SK-N-SH treated with all-trans-retinoic acid at 6 μM for 48 hours (cell line): ENCODE data around the gene CEP350.

Experiments used
- ARNTL ChIP-seq: fragments of 450-650 bp; formaldehyde crosslinking; IDR thresholded peaks from 2 replicates; pipeline ENCODE4 v1.5.0; 2020; ENCODE audit warnings: low read depth, mild to moderate bottlenecking, moderate library complexity, borderline replicate concordance
- GLIS3 ChIP-seq: fragments of 250-450 bp; sonication (Bioruptor Pico); IDR thresholded peaks from 2 replicates; pipeline ENCODE4 v1.5.0; 2020; ENCODE audit warnings: mild to moderate bottlenecking, moderate library complexity
- RARB ChIP-seq: fragments of 250-450 bp; sonication (Bioruptor Pico); IDR thresholded peaks from 2 replicates; pipeline ENCODE4 v1.8.0; 2021; ENCODE audit warnings: mild to moderate bottlenecking, moderate library complexity
- SNAI2 ChIP-seq: fragments of 250-450 bp; sonication (Bioruptor Pico); IDR thresholded peaks from 2 replicates; pipeline ENCODE4 v1.5.0; 2020; ENCODE audit warnings: mild to moderate bottlenecking, moderate library complexity
- TCF4 ChIP-seq: fragments of 250-450 bp; sonication (Bioruptor Pico); IDR thresholded peaks from 2 replicates; pipeline ENCODE4 v1.8.0; 2021; ENCODE audit warnings: mild to moderate bottlenecking, moderate library complexity, borderline replicate concordance
- ZC3H10 ChIP-seq: fragments of 250-450 bp; sonication (Bioruptor Pico); IDR thresholded peaks from 2 replicates; pipeline ENCODE4 v1.5.1; 2021; ENCODE audit warnings: mild to moderate bottlenecking, moderate library complexity
- ZFP30 ChIP-seq: fragments of 450-650 bp; formaldehyde crosslinking; IDR thresholded peaks from 2 replicates; pipeline ENCODE4 v1.5.0; 2022; ENCODE audit warnings: mild to moderate bottlenecking, moderate library complexity
- ZNF565 ChIP-seq: fragments of 450-650 bp; formaldehyde crosslinking; conservative IDR thresholded peaks from 2 replicates; pipeline ENCODE4 v1.5.0; 2020; ENCODE audit warnings: low read depth, mild to moderate bottlenecking, moderate library complexity
- ZNF8 ChIP-seq: fragments of 450-650 bp; formaldehyde crosslinking; IDR thresholded peaks from 2 replicates; pipeline ENCODE4 v1.5.0; 2020; ENCODE audit warnings: mild to moderate bottlenecking, moderate library complexity
- TF ChIP-seq, protein P1 (sequence below): fragments of 250-450 bp; sonication (Bioruptor Pico); IDR thresholded peaks from 2 replicates; pipeline ENCODE4 v1.8.0; 2020; ENCODE audit warnings: mild to moderate bottlenecking, moderate library complexity, borderline replicate concordance
- TF ChIP-seq, protein P2 (sequence below): fragments of 250-450 bp; sonication (Bioruptor Pico); IDR thresholded peaks from 2 replicates; pipeline ENCODE4 v1.5.1; 2020; ENCODE audit warnings: low read depth, mild to moderate bottlenecking, moderate library complexity
- TF ChIP-seq, protein P3 (sequence below): fragments of 250-450 bp; sonication (Bioruptor Pico); IDR thresholded peaks from 2 replicates; pipeline ENCODE4 v1.8.0; 2021; ENCODE audit warnings: low read depth, mild to moderate bottlenecking, moderate library complexity, borderline replicate concordance

DNA sequence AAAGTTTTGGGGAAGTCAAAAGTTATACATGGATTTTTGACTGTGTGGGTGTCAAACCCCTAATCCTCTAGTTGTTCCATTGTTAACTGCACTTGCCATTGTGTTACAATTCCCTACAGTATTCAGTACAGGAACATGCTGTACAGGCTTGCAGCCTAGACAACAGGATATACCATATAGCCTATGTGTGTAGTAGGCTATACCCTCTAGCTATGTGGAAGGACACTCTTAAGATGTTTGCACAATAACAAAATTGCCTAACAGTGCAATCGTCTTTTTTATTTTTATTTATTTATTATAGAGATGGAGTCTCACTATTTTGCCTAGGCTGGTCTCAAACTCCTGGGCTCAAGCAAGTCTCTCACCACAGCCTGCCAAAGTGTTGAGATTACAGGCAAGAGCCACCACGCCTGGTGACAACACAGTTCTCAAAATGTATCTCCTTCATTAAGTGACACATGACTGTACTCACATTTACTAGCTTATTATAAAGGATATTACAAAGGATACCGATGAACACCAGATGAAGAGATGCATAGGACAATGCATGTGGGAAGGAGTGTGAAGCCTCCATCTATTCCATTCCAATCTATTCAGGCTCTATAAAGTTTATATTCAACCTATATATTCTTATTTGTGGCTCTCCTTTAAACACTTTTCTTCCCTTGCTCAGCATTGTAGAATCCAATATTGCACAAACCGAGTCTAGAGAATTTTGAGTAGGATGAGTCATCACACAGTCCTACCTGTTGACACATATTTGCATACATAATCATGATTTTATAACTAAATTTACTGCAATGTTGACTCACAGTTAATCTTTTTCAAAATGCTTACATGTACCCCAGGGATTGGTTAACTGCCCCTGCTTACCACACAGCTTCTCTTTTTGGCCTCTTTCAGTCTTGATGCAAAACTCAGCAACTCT lies 28.4 kb upstream of the CEP350 start:
- no peak for TF ChIP-seq GLIS3 (CRISPR knock-in tag)
- no peak for TF ChIP-seq SNAI2 (CRISPR knock-in tag)
- no peak for TF ChIP-seq ZC3H10 (CRISPR knock-in tag)
- TF ChIP-seq, protein P1, sequence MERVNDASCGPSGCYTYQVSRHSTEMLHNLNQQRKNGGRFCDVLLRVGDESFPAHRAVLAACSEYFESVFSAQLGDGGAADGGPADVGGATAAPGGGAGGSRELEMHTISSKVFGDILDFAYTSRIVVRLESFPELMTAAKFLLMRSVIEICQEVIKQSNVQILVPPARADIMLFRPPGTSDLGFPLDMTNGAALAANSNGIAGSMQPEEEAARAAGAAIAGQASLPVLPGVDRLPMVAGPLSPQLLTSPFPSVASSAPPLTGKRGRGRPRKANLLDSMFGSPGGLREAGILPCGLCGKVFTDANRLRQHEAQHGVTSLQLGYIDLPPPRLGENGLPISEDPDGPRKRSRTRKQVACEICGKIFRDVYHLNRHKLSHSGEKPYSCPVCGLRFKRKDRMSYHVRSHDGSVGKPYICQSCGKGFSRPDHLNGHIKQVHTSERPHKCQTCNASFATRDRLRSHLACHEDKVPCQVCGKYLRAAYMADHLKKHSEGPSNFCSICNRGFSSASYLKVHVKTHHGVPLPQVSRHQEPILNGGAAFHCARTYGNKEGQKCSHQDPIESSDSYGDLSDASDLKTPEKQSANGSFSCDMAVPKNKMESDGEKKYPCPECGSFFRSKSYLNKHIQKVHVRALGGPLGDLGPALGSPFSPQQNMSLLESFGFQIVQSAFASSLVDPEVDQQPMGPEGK (CRISPR knock-in tag): no peak
- TF ChIP-seq, protein P2, sequence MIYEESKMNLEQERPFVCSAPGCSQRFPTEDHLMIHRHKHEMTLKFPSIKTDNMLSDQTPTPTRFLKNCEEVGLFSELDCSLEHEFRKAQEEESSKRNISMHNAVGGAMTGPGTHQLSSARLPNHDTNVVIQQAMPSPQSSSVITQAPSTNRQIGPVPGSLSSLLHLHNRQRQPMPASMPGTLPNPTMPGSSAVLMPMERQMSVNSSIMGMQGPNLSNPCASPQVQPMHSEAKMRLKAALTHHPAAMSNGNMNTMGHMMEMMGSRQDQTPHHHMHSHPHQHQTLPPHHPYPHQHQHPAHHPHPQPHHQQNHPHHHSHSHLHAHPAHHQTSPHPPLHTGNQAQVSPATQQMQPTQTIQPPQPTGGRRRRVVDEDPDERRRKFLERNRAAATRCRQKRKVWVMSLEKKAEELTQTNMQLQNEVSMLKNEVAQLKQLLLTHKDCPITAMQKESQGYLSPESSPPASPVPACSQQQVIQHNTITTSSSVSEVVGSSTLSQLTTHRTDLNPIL (CRISPR knock-in tag): no peak
- TF ChIP-seq ARNTL (CRISPR knock-in tag): no peak
- TF ChIP-seq ZFP30 (CRISPR knock-in tag): no peak
- no peak for TF ChIP-seq ZNF8 (CRISPR knock-in tag)
- TF ChIP-seq ZNF565 (CRISPR knock-in tag): no peak
- no peak for TF ChIP-seq RARB (CRISPR knock-in tag)
- no peak for TF ChIP-seq TCF4 (CRISPR knock-in tag)
- TF ChIP-seq, protein P3, sequence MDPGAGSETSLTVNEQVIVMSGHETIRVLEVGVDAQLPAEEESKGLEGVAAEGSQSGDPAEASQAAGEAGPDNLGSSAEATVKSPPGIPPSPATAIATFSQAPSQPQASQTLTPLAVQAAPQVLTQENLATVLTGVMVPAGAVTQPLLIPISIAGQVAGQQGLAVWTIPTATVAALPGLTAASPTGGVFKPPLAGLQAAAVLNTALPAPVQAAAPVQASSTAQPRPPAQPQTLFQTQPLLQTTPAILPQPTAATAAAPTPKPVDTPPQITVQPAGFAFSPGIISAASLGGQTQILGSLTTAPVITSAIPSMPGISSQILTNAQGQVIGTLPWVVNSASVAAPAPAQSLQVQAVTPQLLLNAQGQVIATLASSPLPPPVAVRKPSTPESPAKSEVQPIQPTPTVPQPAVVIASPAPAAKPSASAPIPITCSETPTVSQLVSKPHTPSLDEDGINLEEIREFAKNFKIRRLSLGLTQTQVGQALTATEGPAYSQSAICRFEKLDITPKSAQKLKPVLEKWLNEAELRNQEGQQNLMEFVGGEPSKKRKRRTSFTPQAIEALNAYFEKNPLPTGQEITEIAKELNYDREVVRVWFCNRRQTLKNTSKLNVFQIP (CRISPR knock-in tag): no peak
